Measurements from ENCODE around the gene HEXIM1.

DNA sequence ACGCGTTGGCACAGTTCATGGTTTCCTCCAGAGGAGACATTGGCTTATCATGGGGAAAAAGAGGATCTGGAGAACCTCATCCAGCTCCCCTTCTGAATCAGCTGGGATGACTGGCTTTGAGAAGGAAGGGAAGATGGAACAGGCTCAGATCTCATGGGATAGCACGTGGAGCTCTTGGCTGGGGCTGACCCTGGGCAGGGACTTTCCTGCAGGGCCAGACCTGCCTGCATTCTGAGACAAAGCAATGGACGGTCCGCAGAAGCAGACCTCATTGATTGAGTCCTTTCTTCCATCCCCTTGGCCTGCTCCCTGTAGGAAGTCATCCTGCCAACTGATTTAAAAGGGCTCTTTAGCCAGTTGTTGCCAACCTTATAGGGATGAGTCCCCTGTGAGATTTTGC, 42.2 kb upstream of the HEXIM1 start:
- TF ChIP-seq, protein P1, sequence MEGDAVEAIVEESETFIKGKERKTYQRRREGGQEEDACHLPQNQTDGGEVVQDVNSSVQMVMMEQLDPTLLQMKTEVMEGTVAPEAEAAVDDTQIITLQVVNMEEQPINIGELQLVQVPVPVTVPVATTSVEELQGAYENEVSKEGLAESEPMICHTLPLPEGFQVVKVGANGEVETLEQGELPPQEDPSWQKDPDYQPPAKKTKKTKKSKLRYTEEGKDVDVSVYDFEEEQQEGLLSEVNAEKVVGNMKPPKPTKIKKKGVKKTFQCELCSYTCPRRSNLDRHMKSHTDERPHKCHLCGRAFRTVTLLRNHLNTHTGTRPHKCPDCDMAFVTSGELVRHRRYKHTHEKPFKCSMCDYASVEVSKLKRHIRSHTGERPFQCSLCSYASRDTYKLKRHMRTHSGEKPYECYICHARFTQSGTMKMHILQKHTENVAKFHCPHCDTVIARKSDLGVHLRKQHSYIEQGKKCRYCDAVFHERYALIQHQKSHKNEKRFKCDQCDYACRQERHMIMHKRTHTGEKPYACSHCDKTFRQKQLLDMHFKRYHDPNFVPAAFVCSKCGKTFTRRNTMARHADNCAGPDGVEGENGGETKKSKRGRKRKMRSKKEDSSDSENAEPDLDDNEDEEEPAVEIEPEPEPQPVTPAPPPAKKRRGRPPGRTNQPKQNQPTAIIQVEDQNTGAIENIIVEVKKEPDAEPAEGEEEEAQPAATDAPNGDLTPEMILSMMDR (IDR thresholded peaks at IDR 0.05), result no peak
- TF ChIP-seq POLR2A (IDR thresholded peaks at IDR 0.05), result no peak
- peak in 2 of 4 donors; percentile 19 to 36 for TF ChIP-seq POLR2AphosphoS5 (IDR thresholded peaks at IDR 0.05)
- TF ChIP-seq EP300 (IDR thresholded peaks at IDR 0.05), result peak in 1 of 4 donors; percentile 9
